H1 (cell line): Measurements from ENCODE around the gene WDFY4. TPM values are rescaled to one million over a fixed set of nuclear protein-coding genes. Genes with fewer than 3 reads are reported as not detected.

Source experiments
- CTCF ChIA-PET: fragments of 300-600 bp; sonication (Branson Sonifier 250); formaldehyde crosslinking; loops from one replicate; lab custom pipeline; 2021; ENCODE audit not compliant: partially characterized antibody; lab: Charles Lee
- POLR2A ChIA-PET: fragments of 300-600 bp; sonication (Branson Sonifier 250); formaldehyde crosslinking; loops from one replicate; lab custom pipeline; 2021; ENCODE audit warnings: inconsistent platforms; ENCODE audit not compliant: partially characterized antibody; lab: Charles Lee
- DNase-seq, 2 experiments: peaks; one replicate each; pipeline versions ENCODE4 v3.0.0 to v3.0.0-alpha.2; 2010 to 2022; ENCODE audit warnings: low spot score in 2 of 2, low read depth in 1 of 2, mixed read lengths in 1 of 2
- FAIRE-seq: peaks from 2 replicates; lab custom pipeline; 2011; peaks lifted over from hg19 to GRCh38; lab: Jason Lieb, UNC
- H2AFZ ChIP-seq: 2 replicates; pipeline ENCODE4 v1.8.1; 2012; ENCODE audit warnings: low read length, inconsistent platforms
- H2AK5ac ChIP-seq: 2 replicates; pipeline ENCODE4 v1.6.1; 2013; ENCODE audit warnings: low read depth, low read length
- H2BK120ac ChIP-seq: replicated peaks from 2 replicates; pipeline ENCODE3; 2013; ENCODE audit warnings: low read depth, low read length, inconsistent platforms
- H2BK12ac ChIP-seq: 2 replicates; pipeline ENCODE4 v1.6.1; 2013; ENCODE audit warnings: low read depth, low read length
- H2BK15ac ChIP-seq: 2 replicates; pipeline ENCODE4 v1.6.1; 2013; ENCODE audit warnings: low read length
- H2BK20ac ChIP-seq: 2 replicates; pipeline ENCODE4 v1.6.1; 2013; ENCODE audit warnings: low read length
- H2BK5ac ChIP-seq: 2 replicates; pipeline ENCODE4 v1.6.1; 2013; ENCODE audit warnings: low read depth, low read length
- H3K14ac ChIP-seq: 2 replicates; pipeline ENCODE4 v1.6.1; 2013; ENCODE audit warnings: inconsistent platforms; ENCODE audit not compliant: insufficient read length
- H3K18ac ChIP-seq: 2 replicates; pipeline ENCODE4 v1.6.1; 2013; ENCODE audit warnings: low read length; ENCODE audit errors: extremely low read depth
- H3K23ac ChIP-seq: 2 replicates; pipeline ENCODE4 v1.6.1; 2013; ENCODE audit warnings: inconsistent platforms; ENCODE audit not compliant: insufficient read length
- H3K23me2 ChIP-seq: 2 replicates; pipeline ENCODE4 v1.6.1; 2013; ENCODE audit warnings: low read depth, low read length
- H3K27ac ChIP-seq: 2 replicates; pipeline ENCODE4 v1.6.1; 2011; ENCODE audit warnings: low read depth, low read length, inconsistent platforms
- H3K27me3 ChIP-seq, 4 experiments: replicated peaks in 1 of 4; 1 replicate in 1 of 4; 2 replicates in 3 of 4; pipeline versions ENCODE4 v1.6.1 to v1.8.1; 2011 to 2013; ENCODE audit warnings: low read length in 3 of 4, mild to moderate bottlenecking in 3 of 4, inconsistent platforms in 2 of 4, mixed read lengths in 2 of 4, moderate library complexity in 1 of 4; ENCODE audit not compliant: control insufficient read depth in 3 of 4, insufficient read depth in 3 of 4; ENCODE audit errors: extremely low read depth in 1 of 4
- H3K36me3 ChIP-seq, 4 experiments: 2 replicates each; pipeline versions ENCODE4 v1.6.1 to v1.8.1; 2011 to 2013; ENCODE audit warnings: mild to moderate bottlenecking in 4 of 4, low read length in 3 of 4, moderate library complexity in 2 of 4, control low read depth in 1 of 4, inconsistent platforms in 1 of 4; ENCODE audit not compliant: insufficient read depth in 4 of 4, control insufficient read depth in 2 of 4
- H3K4ac ChIP-seq: replicated peaks from 2 replicates; pipeline ENCODE3; 2013; ENCODE audit warnings: low read length, low read depth, mixed read lengths, inconsistent platforms; ENCODE audit not compliant: insufficient read length
- H3K4me1 ChIP-seq, 4 experiments: replicated peaks in 1 of 4; 1 replicate in 1 of 4; 2 replicates in 3 of 4; pipeline versions ENCODE4 v1.6.1 to v1.8.1; 2011 to 2013; ENCODE audit warnings: low read length in 3 of 4, inconsistent platforms in 2 of 4, mixed read lengths in 1 of 4; ENCODE audit not compliant: insufficient read depth in 4 of 4, control insufficient read depth in 3 of 4
- H3K4me2 ChIP-seq, 2 experiments: 2 replicates each; pipeline versions ENCODE4 v1.6.1 to v1.8.1; 2011 to 2013; ENCODE audit warnings: low read depth in 2 of 2, low read length in 2 of 2, control low read depth in 1 of 2, inconsistent platforms in 1 of 2, mild to moderate bottlenecking in 1 of 2; ENCODE audit not compliant: insufficient read depth in 1 of 2
- H3K4me3 ChIP-seq, 4 experiments: fragments of 200-600, 300-600 bp in 1 of 4; sonication (generic), shearing (Covaris generic), sonication (Bioruptor Twin) in 1 of 4; 2 replicates each; pipeline versions ENCODE4 v1.5.1 to v1.8.1; 2011 to 2016; ENCODE audit warnings: low read length in 4 of 4, low read depth in 3 of 4, control low read depth in 2 of 4, inconsistent platforms in 2 of 4, mild to moderate bottlenecking in 2 of 4, mixed read lengths in 1 of 4, moderate library complexity in 1 of 4; ENCODE audit not compliant: insufficient read depth in 2 of 4; ENCODE audit errors: extremely low read depth in 1 of 4
- H3K56ac ChIP-seq: replicated peaks from 2 replicates; pipeline ENCODE3; 2013; ENCODE audit warnings: low read depth, mild to moderate bottlenecking, mixed read lengths, low read length, inconsistent platforms; ENCODE audit not compliant: insufficient read length
- H3K79me1 ChIP-seq: 2 replicates; pipeline ENCODE4 v1.6.1; 2013; ENCODE audit warnings: low read depth, low read length, control low read depth
- H3K79me2 ChIP-seq, 2 experiments: 2 replicates each; pipeline versions ENCODE4 v1.6.1 to v1.8.1; 2012 to 2013; ENCODE audit warnings: low read length in 2 of 2, mild to moderate bottlenecking in 2 of 2, inconsistent platforms in 1 of 2; ENCODE audit not compliant: insufficient read depth in 2 of 2, control insufficient read depth in 1 of 2
- H3K9ac ChIP-seq, 4 experiments: replicated peaks in 1 of 4; 1 replicate in 1 of 4; 2 replicates in 3 of 4; pipeline versions ENCODE4 v1.6.1 to v1.8.1; 2011 to 2013; ENCODE audit warnings: low read depth in 3 of 4, low read length in 3 of 4, control low read depth in 2 of 4, mild to moderate bottlenecking in 2 of 4, moderate library complexity in 2 of 4, inconsistent platforms in 1 of 4; ENCODE audit errors: extremely low read depth in 1 of 4
- H3K9me3 ChIP-seq, 2 experiments: 2 replicates each; pipeline versions ENCODE4 v1.6.1 to v1.8.1; 2012 to 2013; ENCODE audit warnings: mild to moderate bottlenecking in 2 of 2, moderate library complexity in 2 of 2, control low read depth in 1 of 2, inconsistent platforms in 1 of 2, low read depth in 1 of 2, low read length in 1 of 2, mixed read lengths in 1 of 2; ENCODE audit not compliant: insufficient read depth in 2 of 2
- H4K20me1 ChIP-seq, 2 experiments: replicated peaks in 1 of 2; 2 replicates each; pipeline versions ENCODE3 to v1.8.1; 2011 to 2013; ENCODE audit warnings: inconsistent platforms in 2 of 2, low read length in 2 of 2, mild to moderate bottlenecking in 1 of 2; ENCODE audit not compliant: insufficient read depth in 2 of 2, control insufficient read depth in 1 of 2
- H4K5ac ChIP-seq: 2 replicates; pipeline ENCODE4 v1.6.1; 2013; ENCODE audit warnings: low read length, low read depth, mixed read lengths, inconsistent platforms; ENCODE audit not compliant: insufficient read length
- H4K8ac ChIP-seq: 2 replicates; pipeline ENCODE4 v1.8.0; 2013; ENCODE audit warnings: mild to moderate bottlenecking, moderate library complexity, low read length, inconsistent platforms; ENCODE audit not compliant: insufficient read depth; ENCODE audit errors: extremely low read depth
- H4K91ac ChIP-seq: replicated peaks from 2 replicates; pipeline ENCODE3; 2013; ENCODE audit warnings: low read length, mixed read lengths, inconsistent platforms; ENCODE audit not compliant: insufficient read length
- ATF2 ChIP-seq: IDR thresholded peaks from 2 replicates; pipeline ENCODE4 v1.6.1; 2012; ENCODE audit warnings: low read length, inconsistent platforms
- BACH1 ChIP-seq: IDR thresholded peaks from 2 replicates; pipeline ENCODE4 v1.6.1; 2012; ENCODE audit warnings: low read length, improper control_type of control experiment
- CHD2 ChIP-seq: IDR thresholded peaks from 2 replicates; pipeline ENCODE4 v1.6.1; 2012; ENCODE audit warnings: low read length, improper control_type of control experiment
- HDAC6 ChIP-seq: IDR thresholded peaks from one replicate; pipeline ENCODE4 v1.7.1; 2012; ENCODE audit warnings: low read depth, mild to moderate bottlenecking, inconsistent platforms, low read length, moderate library complexity
- JUND ChIP-seq: IDR thresholded peaks from 2 replicates; pipeline ENCODE4 v1.6.1; 2011; ENCODE audit warnings: mild to moderate bottlenecking, improper control_type of control experiment, low read length
- KDM1A ChIP-seq: fragments of 200-600, 300-600 bp; sonication (generic); IDR thresholded peaks from 2 replicates; pipeline ENCODE4 v1.7.1; 2016; ENCODE audit warnings: mild to moderate bottlenecking, low read length, borderline replicate concordance
- KDM4A ChIP-seq: IDR thresholded peaks from one replicate; pipeline ENCODE4 v1.7.1; 2012; ENCODE audit warnings: low read depth, mild to moderate bottlenecking, moderate library complexity, low read length, inconsistent platforms; ENCODE audit not compliant: severe bottlenecking
- MAFK ChIP-seq: IDR thresholded peaks from 2 replicates; pipeline ENCODE4 v1.6.1; 2012; ENCODE audit warnings: low read depth, mild to moderate bottlenecking, improper control_type of control experiment, low read length
- SIN3A ChIP-seq, 2 experiments: IDR thresholded peaks in 1 of 2; conservative IDR thresholded peaks in 1 of 2; 2 replicates each; pipeline ENCODE4 v1.6.1; 2011 to 2012; ENCODE audit warnings: low read length in 2 of 2, improper control_type of control experiment in 1 of 2, low read depth in 1 of 2, mild to moderate bottlenecking in 1 of 2
- SIX5 ChIP-seq: IDR thresholded peaks from 2 replicates; pipeline ENCODE4 v1.6.1; 2011; ENCODE audit warnings: mild to moderate bottlenecking, low read depth, low read length
- TAF1 ChIP-seq: IDR thresholded peaks from 2 replicates; pipeline ENCODE4 v1.6.1; 2011; ENCODE audit warnings: mild to moderate bottlenecking, low read depth, low read length
- TAF7 ChIP-seq: optimal IDR thresholded peaks from 2 replicates; pipeline ENCODE3; 2011; ENCODE audit warnings: low read depth, mild to moderate bottlenecking, inconsistent platforms, low read length, moderate library complexity, borderline replicate concordance
- WGBS, 2 experiments: shearing (Covaris generic) in 1 of 2; methylation state at CpG; one replicate each; pipeline versions ENCODE4 v1.1.6 to v1.1.7; 2013 to 2015; ENCODE audit warnings: low lambda C conversion rate in 2 of 2, mixed read lengths in 2 of 2, inconsistent platforms in 1 of 2, low coverage in 1 of 2, missing lambda C conversion rate in 1 of 2; ENCODE audit not compliant: insufficient replicate concordance in 2 of 2, insufficient coverage in 1 of 2, insufficient read length in 1 of 2; ENCODE audit errors: extremely low coverage in 1 of 2, missing lambda C conversion rate in 1 of 2; 5-methylcytosine and 5-hydroxymethylcytosine counted together
- polyA plus RNA-seq, 7 experiments: library from polyadenylated mRNA; depleted of rRNA in 3 of 7; stranded (reverse) in 5 of 7; unstranded in 2 of 7; fragments of >200 nt in 5 of 7; fragments of 200-250 nt in 2 of 7; gene quantifications; 1 replicate in 5 of 7; 2 replicates in 1 of 7; 4 replicates in 1 of 7; pipeline versions ENCODE4 v1.2.1 to v1.2.3, GENCODE V29; 2011 to 2013; ENCODE audit warnings: missing spikeins in 2 of 7, mixed read lengths in 2 of 7
- total RNA-seq: library from RNA; stranded (reverse); fragmentation: NEBNext Ultra II Directional; extraction: Animal tissue kit (Norgen Biotek cat#: 25700); gene quantifications from 2 replicates; pipeline ENCODE4 v1.2.1, GENCODE V29; 2021

Gene WDFY4
- total and polyA plus RNA-seq, 2 of the 8 experiments (the other 6 are each of a cell fraction or from before 2014, with no cell fraction given) = not detected

- no peak overlapping the region for H3K9ac ChIP-seq
- ChIA-PET CTCF (interaction anchor here (0.6 to 3.6 kb wide), 6 partner anchors 10 to 148 kb away, joined by 3 to 15 read pairs (median 4); no protein-coding TSS in a partner anchor), POLR2A (no interaction called here)
- H3K27ac ChIP-seq = no peak overlapping the region
- H3K79me1 ChIP-seq = no peaks in the 10 kb centered on the region
- H3K27me3 ChIP-seq = no peaks in the 10 kb centered on the region
- H3K23me2 ChIP-seq = no peaks in the 10 kb centered on the region
- H2BK15ac ChIP-seq = no peak overlapping the region
- no peaks in the 10 kb centered on the region for H3K4me1 ChIP-seq
- H3K4me2 ChIP-seq = no peak overlapping the region
- no peak overlapping the region for H4K91ac ChIP-seq
- no peak overlapping the region for H2BK20ac ChIP-seq
- no peak overlapping the region for H2BK12ac ChIP-seq
- no peak overlapping the region for H3K18ac ChIP-seq
- no peak overlapping the region for H3K56ac ChIP-seq
- no peaks in the 10 kb centered on the region for H3K9me3 ChIP-seq
- no peak overlapping the region for H3K4ac ChIP-seq
- no peak overlapping the region for H2BK5ac ChIP-seq
- H4K20me1 ChIP-seq = no peaks in the 10 kb centered on the region
- H3K4me3 ChIP-seq = no peak overlapping the region
- WGBS, 2 experiments = 97% methylated on average over 5 of the region's 5 CpGs; no CpG with 5 or more reads in 1 of the 2 experiments
- H2AFZ ChIP-seq = no peak overlapping the region
- no peaks in the 10 kb centered on the region for H3K79me2 ChIP-seq
- H4K5ac ChIP-seq = no peak overlapping the region
- no peak overlapping the region for H4K8ac ChIP-seq
- no peaks in the 10 kb centered on the region for H3K36me3 ChIP-seq
- H3K23ac ChIP-seq = no peak overlapping the region
- FAIRE-seq = no peak
- no peak overlapping the region for H2AK5ac ChIP-seq
- TF ChIP-seq KDM4A (no peak), JUND (no peak), MAFK (no peak), TAF7 (no peak), BACH1 (no peak), HDAC6 (no peak), ATF2 (no peak), SIN3A (conservative IDR thresholded peaks at IDR 0.05 in 1 of 2, IDR thresholded peaks at IDR 0.05 in 1 of 2; ENCODE audit: low read depth in 1 of 2, low read length in 2 of 2) (no peak), TAF1 (no peak), KDM1A (no peak), CHD2 (no peak), SIX5 (no peak)
- TF ChIP-seq, all 59 proteins: peak for 0
- DNase-seq = no peak
- H3K14ac ChIP-seq = no peak overlapping the region
- H2BK120ac ChIP-seq = no peak overlapping the region
These were observed 78.8 kb downstream of the WDFY4 start for GRCh38 chr10:48763403-48763965.
